A549 (cell line): ENCODE measurements around the gene GPR61.

Experiments
- CEBPB ChIP-seq, 2 experiments: fragments of >200 bp in 1 of 2; sonication (Bioruptor Twin) in 1 of 2; formaldehyde crosslinking in 1 of 2; IDR thresholded peaks; 2 replicates each; pipeline ENCODE4 v1.6.1; 2012 to 2016
- CHD2 ChIP-seq: fragments of 150-350 bp; IDR thresholded peaks from 2 replicates; pipeline ENCODE4 v1.6.1; 2014; ENCODE audit warnings: low read length; ENCODE audit not compliant: partially characterized antibody
- CTCF ChIP-seq: fragments of >200 bp; sonication (Bioruptor Twin); formaldehyde crosslinking; IDR thresholded peaks from 3 replicates; pipeline ENCODE4 v1.5.1; 2016
- EP300 ChIP-seq, 2 experiments: fragments of >200 bp; sonication (Bioruptor Twin); formaldehyde crosslinking; IDR thresholded peaks; 2 replicates in 1 of 2; 3 replicates in 1 of 2; pipeline ENCODE4 v1.6.1; 2016 to 2017
- GATA3 ChIP-seq: IDR thresholded peaks from 2 replicates; pipeline ENCODE4 v1.6.1; 2012; ENCODE audit warnings: borderline replicate concordance
- HDAC2 ChIP-seq: fragments of 200-600 bp; sonication (generic); IDR thresholded peaks from 2 replicates; pipeline ENCODE4 v1.6.1; 2016
- HOXA7 ChIP-seq: fragments of 250-450 bp; sonication (Bioruptor Pico); IDR thresholded peaks from 2 replicates; pipeline ENCODE4 v1.5.0; 2020; ENCODE audit warnings: mild to moderate bottlenecking, moderate library complexity
- JUNB ChIP-seq: fragments of >200 bp; sonication (Bioruptor Twin); formaldehyde crosslinking; IDR thresholded peaks from 2 replicates; pipeline ENCODE4 v1.6.1; 2016
- KDM1A ChIP-seq: fragments of 200-600 bp; sonication (generic); IDR thresholded peaks from 2 replicates; pipeline ENCODE4 v1.6.1; 2016; ENCODE audit warnings: low read depth, mild to moderate bottlenecking
- MAX ChIP-seq: IDR thresholded peaks from 2 replicates; pipeline ENCODE4 v1.6.1; 2012
- NR3C1 ChIP-seq: fragments of >200 bp; sonication (Bioruptor Twin); formaldehyde crosslinking; IDR thresholded peaks from 3 replicates; pipeline ENCODE4 v1.6.1; 2017
- POLR2A ChIP-seq: IDR thresholded peaks from 2 replicates; pipeline ENCODE4 v1.6.1; 2012; ENCODE audit warnings: mild to moderate bottlenecking, low read length
- RFX5 ChIP-seq: fragments of 450-650 bp; IDR thresholded peaks from 2 replicates; pipeline ENCODE4 v1.7.1; 2014; ENCODE audit warnings: antibody characterized with exemption, mild to moderate bottlenecking, moderate library complexity
- RNF2 ChIP-seq: fragments of 200-600 bp; sonication (generic); IDR thresholded peaks from 2 replicates; pipeline ENCODE4 v1.6.1; 2016; ENCODE audit warnings: low read depth, mild to moderate bottlenecking, antibody characterized with exemption, moderate library complexity, borderline replicate concordance

GRCh38 chr1:109539676-109540075 is at the start of gene GPR61:
- TF ChIP-seq MAX (no peak), POLR2A (no peak), CTCF (no peak), CEBPB (IDR thresholded peaks at IDR 0.05) (no peak), NR3C1 (no peak), CHD2 (no peak), KDM1A (no peak), JUNB (no peak), GATA3 (no peak), RNF2 (no peak), HOXA7 (CRISPR knock-in tag) (no peak), HDAC2 (no peak), RFX5 (no peak), EP300 (IDR thresholded peaks at IDR 0.05) (no peak)
